Transverse colon (tissue), 4 donors: Measurements from ENCODE around the gene TTYH3.

Source experiments
- CTCF ChIP-seq, 5 experiments: fragments of 200-600 bp in 3 of 5; fragments of 450-650 bp in 2 of 5; sonication (generic) in 3 of 5; IDR thresholded peaks; 1 replicate in 2 of 5; 2 replicates in 3 of 5; pipeline ENCODE4 v1.5.1; 2016 to 2017; ENCODE audit warnings: antibody characterized with exemption in 5 of 5, inconsistent platforms in 3 of 5, mild to moderate bottlenecking in 2 of 5, moderate library complexity in 1 of 5
- EP300 ChIP-seq: sonication (generic); formaldehyde crosslinking; IDR thresholded peaks from one replicate; pipeline ENCODE4 v1.6.1; 2017; ENCODE audit warnings: antibody characterized with exemption, low read depth
- POLR2A ChIP-seq: fragments of 450-650 bp; IDR thresholded peaks from one replicate; pipeline ENCODE4 v1.6.1; 2016; ENCODE audit warnings: antibody characterized with exemption, mild to moderate bottlenecking, moderate library complexity
- POLR2AphosphoS5 ChIP-seq, 3 donors: sonication (generic); formaldehyde crosslinking; IDR thresholded peaks; one replicate each; pipeline ENCODE4 v1.6.1; 2016; ENCODE audit warnings: antibody characterized with exemption in 3 of 3

DNA sequence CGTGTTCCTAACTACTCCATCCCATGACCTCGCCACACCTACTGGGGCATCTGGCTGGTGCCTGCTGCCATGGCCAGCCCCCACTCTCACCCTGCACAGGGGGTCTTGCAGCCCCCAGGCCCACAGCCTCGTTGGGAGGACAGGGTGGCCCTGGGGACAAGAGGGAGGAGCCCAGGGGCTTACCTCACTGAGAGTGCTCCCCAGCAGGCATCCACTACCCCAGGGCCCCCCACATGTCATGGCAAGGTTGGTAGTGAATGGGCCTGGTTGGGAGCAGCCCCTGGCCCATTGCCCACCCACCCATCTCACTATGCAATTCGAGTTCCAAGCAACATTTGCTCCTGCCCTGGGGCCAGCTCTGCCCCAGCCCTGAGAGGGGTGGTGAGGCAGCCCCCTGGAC, 32.2 kb downstream of the TTYH3 start:
- TF ChIP-seq EP300: no peak
- no peak for TF ChIP-seq CTCF (IDR thresholded peaks at IDR 0.05)
- no peak for TF ChIP-seq POLR2AphosphoS5 (IDR thresholded peaks at IDR 0.05)
- TF ChIP-seq POLR2A: no peak
